ENCODE data around the gene RBM19.

The RBM19 gene

GRCh38 chr12:113781415-113782198 is 184.5 kb downstream of the RBM19 start:
- H3K9me3 ChIP-seq (ENCODE audit: severe bottlenecking), result no peaks in the 10 kb centered on the region

GRCh38 chr12:113779774-113780173 is 186.4 kb downstream of the RBM19 start:
- Histone ChIP-seq H3K4me3 (ENCODE audit: low read depth, low read length) (no peak overlapping the region), H3K36me3 (no peaks in the 10 kb centered on the region), H3K27me3 (ENCODE audit: insufficient read depth, low read depth, severe bottlenecking) (no peaks in the 10 kb centered on the region), H3K9me3 (ENCODE audit: severe bottlenecking) (no peaks in the 10 kb centered on the region), H3K27ac (no peak overlapping the region)
- no peak for TF ChIP-seq CTCF (IDR thresholded peaks at IDR 0.05; ENCODE audit: low read depth, low read length)
- DNase-seq, result no peak

More at GRCh38 chr12:113781415-113782198, 184.5 kb downstream of the RBM19 start:
- Histone ChIP-seq H3K27me3 (ENCODE audit: insufficient read depth, low read depth, severe bottlenecking) (no peaks in the 10 kb centered on the region), H3K4me3 (ENCODE audit: low read depth, low read length) (no peak overlapping the region), H3K36me3 (no peaks in the 10 kb centered on the region), H3K27ac (no peak overlapping the region)
- no peak for DNase-seq
- no peak for TF ChIP-seq CTCF (IDR thresholded peaks at IDR 0.05; ENCODE audit: low read depth, low read length)

GRCh38 chr12:113778432-113779132 is 187.5 kb downstream of the RBM19 start:
- TF ChIP-seq CTCF (IDR thresholded peaks at IDR 0.05; ENCODE audit: low read depth, low read length), result no peak

GRCh38 chr12:113777751-113778150 is 188.4 kb downstream of the RBM19 start:
- no peaks in the 10 kb centered on the region for H3K27me3 ChIP-seq (ENCODE audit: insufficient read depth, low read depth, severe bottlenecking)
- no peak overlapping the region for H3K4me3 ChIP-seq (ENCODE audit: low read depth, low read length)
- no peak overlapping the region for H3K27ac ChIP-seq
- no peaks in the 10 kb centered on the region for H3K36me3 ChIP-seq
- no peaks in the 10 kb centered on the region for H3K9me3 ChIP-seq (ENCODE audit: severe bottlenecking)
- TF ChIP-seq CTCF (IDR thresholded peaks at IDR 0.05; ENCODE audit: low read depth, low read length), result no peak
- DNase-seq, result no peak

More at GRCh38 chr12:113778432-113779132, 187.5 kb downstream of the RBM19 start:
- no peak for DNase-seq
- no peaks in the 10 kb centered on the region for H3K36me3 ChIP-seq
- no peaks in the 10 kb centered on the region for H3K9me3 ChIP-seq (ENCODE audit: severe bottlenecking)
- H3K4me3 ChIP-seq (ENCODE audit: low read depth, low read length), result no peak overlapping the region
- H3K27me3 ChIP-seq (ENCODE audit: insufficient read depth, low read depth, severe bottlenecking), result no peaks in the 10 kb centered on the region
- no peak overlapping the region for H3K27ac ChIP-seq

- Histone ChIP-seq H3K27ac (no peak overlapping the region), H3K4me3 (ENCODE audit: low read depth, low read length) (no peak overlapping the region), H3K36me3 (no peaks in the 10 kb centered on the region), H3K27me3 (ENCODE audit: insufficient read depth, low read depth, severe bottlenecking) (no peaks in the 10 kb centered on the region), H3K9me3 (ENCODE audit: severe bottlenecking) (no peaks in the 10 kb centered on the region)
- no peak for TF ChIP-seq CTCF (IDR thresholded peaks at IDR 0.05; ENCODE audit: low read depth, low read length)
- DNase-seq, result no peak
Measured at GRCh38 chr12:113776536-113776935, 189.6 kb downstream of the RBM19 start.
